Tibial nerve (tissue), 4 donors: ENCODE results near the gene CNIH3.

Experiments used
- EP300 ChIP-seq, 2 donors: sonication (generic); formaldehyde crosslinking; IDR thresholded peaks; one replicate each; pipeline ENCODE4 v1.6.1; 2017; ENCODE audit warnings: antibody characterized with exemption in 2 of 2, mild to moderate bottlenecking in 1 of 2
- POLR2A ChIP-seq, 2 donors: fragments of 450-650 bp; IDR thresholded peaks; one replicate each; pipeline ENCODE4 v1.6.1; 2017; ENCODE audit warnings: antibody characterized with exemption in 2 of 2, mild to moderate bottlenecking in 2 of 2, moderate library complexity in 2 of 2
- TF ChIP-seq, protein P1 (sequence below), 5 experiments: fragments of 200-600 bp in 3 of 5; fragments of 450-650 bp in 2 of 5; sonication (generic) in 3 of 5; IDR thresholded peaks; one replicate each; pipeline ENCODE4 v1.5.1; 2016 to 2019; ENCODE audit warnings: antibody characterized with exemption in 5 of 5, mild to moderate bottlenecking in 3 of 5, moderate library complexity in 2 of 5

- TF ChIP-seq, protein P1, sequence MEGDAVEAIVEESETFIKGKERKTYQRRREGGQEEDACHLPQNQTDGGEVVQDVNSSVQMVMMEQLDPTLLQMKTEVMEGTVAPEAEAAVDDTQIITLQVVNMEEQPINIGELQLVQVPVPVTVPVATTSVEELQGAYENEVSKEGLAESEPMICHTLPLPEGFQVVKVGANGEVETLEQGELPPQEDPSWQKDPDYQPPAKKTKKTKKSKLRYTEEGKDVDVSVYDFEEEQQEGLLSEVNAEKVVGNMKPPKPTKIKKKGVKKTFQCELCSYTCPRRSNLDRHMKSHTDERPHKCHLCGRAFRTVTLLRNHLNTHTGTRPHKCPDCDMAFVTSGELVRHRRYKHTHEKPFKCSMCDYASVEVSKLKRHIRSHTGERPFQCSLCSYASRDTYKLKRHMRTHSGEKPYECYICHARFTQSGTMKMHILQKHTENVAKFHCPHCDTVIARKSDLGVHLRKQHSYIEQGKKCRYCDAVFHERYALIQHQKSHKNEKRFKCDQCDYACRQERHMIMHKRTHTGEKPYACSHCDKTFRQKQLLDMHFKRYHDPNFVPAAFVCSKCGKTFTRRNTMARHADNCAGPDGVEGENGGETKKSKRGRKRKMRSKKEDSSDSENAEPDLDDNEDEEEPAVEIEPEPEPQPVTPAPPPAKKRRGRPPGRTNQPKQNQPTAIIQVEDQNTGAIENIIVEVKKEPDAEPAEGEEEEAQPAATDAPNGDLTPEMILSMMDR (IDR thresholded peaks at IDR 0.05), result no peak
- TF ChIP-seq POLR2A (IDR thresholded peaks at IDR 0.05), result no peak
- no peak for TF ChIP-seq EP300 (IDR thresholded peaks at IDR 0.05)
These were observed 24.5 kb downstream of the CNIH3 start for GRCh38 chr1:224640587-224640986.
